HCT116 (cell line): ENCODE measurements around the gene ALDH3B1.
"Not testable (repeated sequence)": the region's sequence is repeated elsewhere in the genome, so short reads cannot be mapped to it uniquely, and the experiment has no call there.

ENCODE experiments used
- EZH2 ChIP-seq: fragments of 200-600 bp; sonication (generic); IDR thresholded peaks from 2 replicates; pipeline ENCODE4 v1.6.1; 2017; ENCODE audit warnings: antibody characterized with exemption, mixed run types
- EZH2phosphoT487 ChIP-seq: fragments of 200-600 bp; IDR thresholded peaks from 2 replicates; pipeline ENCODE4 v1.6.1; 2018; ENCODE audit warnings: antibody characterized with exemption, borderline replicate concordance
- POLR2A ChIP-seq: IDR thresholded peaks from 2 replicates; pipeline ENCODE4 v1.7.0; 2011; ENCODE audit warnings: borderline replicate concordance; ENCODE audit not compliant: insufficient read depth, insufficient read length; ENCODE audit errors: extremely low read depth
- POLR2AphosphoS5 ChIP-seq: IDR thresholded peaks from 2 replicates; pipeline ENCODE4 v1.6.1; 2011; ENCODE audit warnings: mild to moderate bottlenecking, low read depth, low read length, moderate library complexity
- RAD21 ChIP-seq: IDR thresholded peaks from 2 replicates; pipeline ENCODE4 v1.6.1; 2012; ENCODE audit warnings: low read depth, mild to moderate bottlenecking
- SP1 ChIP-seq: IDR thresholded peaks from 2 replicates; pipeline ENCODE4 v1.6.1; 2012; ENCODE audit warnings: low read depth
- TCF7L2 ChIP-seq: IDR thresholded peaks from 2 replicates; pipeline ENCODE4 v1.7.0; 2011; ENCODE audit warnings: borderline replicate concordance, inconsistent platforms; ENCODE audit not compliant: insufficient read depth, insufficient read length; ENCODE audit errors: extremely low read depth
- TF ChIP-seq, protein P1 (sequence below), 3 experiments: fragments of 200-600 bp in 1 of 3; sonication (generic) in 1 of 3; IDR thresholded peaks in 2 of 3; conservative IDR thresholded peaks in 1 of 3; 2 replicates each; pipeline ENCODE4 v1.5.1; 2012 to 2017; ENCODE audit warnings: low read depth in 2 of 3, low read length in 2 of 3, antibody characterized with exemption in 1 of 3, borderline replicate concordance in 1 of 3, control low read depth in 1 of 3, mild to moderate bottlenecking in 1 of 3, mixed read lengths in 1 of 3, mixed run types in 1 of 3, moderate library complexity in 1 of 3; ENCODE audit not compliant: insufficient read depth in 1 of 3
- TF ChIP-seq, protein P2 (sequence below): IDR thresholded peaks from 2 replicates; pipeline ENCODE4 v1.6.1; 2011; ENCODE audit warnings: mild to moderate bottlenecking, low read length, moderate library complexity; ENCODE audit not compliant: insufficient replicate concordance; ENCODE audit errors: extremely low read depth

DNA sequence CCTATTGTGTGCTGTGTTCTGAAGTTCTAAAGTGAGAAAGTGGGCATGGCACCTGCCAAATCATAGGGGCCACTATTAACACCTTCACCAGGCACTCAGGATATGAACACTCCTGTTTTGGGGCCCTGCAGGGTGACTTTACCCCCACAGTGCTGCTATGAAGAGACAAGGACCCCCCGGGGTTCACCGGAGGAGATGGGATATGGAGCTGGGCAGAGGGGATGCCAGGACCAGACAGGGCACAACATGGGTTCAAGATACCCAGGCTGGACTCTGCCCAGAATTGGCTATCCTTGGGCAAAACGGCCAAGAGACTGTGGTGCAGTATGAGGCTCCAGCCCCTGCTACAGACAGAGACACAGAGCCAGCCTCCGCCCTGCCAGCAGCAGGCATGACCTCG, 15.7 kb upstream of the ALDH3B1 start:
- TF ChIP-seq RAD21, EZH2, EZH2phosphoT487, SP1, POLR2A, TCF7L2, POLR2AphosphoS5: not testable (repeated sequence)
- TF ChIP-seq, protein P1, sequence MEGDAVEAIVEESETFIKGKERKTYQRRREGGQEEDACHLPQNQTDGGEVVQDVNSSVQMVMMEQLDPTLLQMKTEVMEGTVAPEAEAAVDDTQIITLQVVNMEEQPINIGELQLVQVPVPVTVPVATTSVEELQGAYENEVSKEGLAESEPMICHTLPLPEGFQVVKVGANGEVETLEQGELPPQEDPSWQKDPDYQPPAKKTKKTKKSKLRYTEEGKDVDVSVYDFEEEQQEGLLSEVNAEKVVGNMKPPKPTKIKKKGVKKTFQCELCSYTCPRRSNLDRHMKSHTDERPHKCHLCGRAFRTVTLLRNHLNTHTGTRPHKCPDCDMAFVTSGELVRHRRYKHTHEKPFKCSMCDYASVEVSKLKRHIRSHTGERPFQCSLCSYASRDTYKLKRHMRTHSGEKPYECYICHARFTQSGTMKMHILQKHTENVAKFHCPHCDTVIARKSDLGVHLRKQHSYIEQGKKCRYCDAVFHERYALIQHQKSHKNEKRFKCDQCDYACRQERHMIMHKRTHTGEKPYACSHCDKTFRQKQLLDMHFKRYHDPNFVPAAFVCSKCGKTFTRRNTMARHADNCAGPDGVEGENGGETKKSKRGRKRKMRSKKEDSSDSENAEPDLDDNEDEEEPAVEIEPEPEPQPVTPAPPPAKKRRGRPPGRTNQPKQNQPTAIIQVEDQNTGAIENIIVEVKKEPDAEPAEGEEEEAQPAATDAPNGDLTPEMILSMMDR (IDR thresholded peaks at IDR 0.05 in 2 of 3, conservative IDR thresholded peaks at IDR 0.05 in 1 of 3; ENCODE audit: borderline replicate concordance in 1 of 3, insufficient read depth in 1 of 3, low read depth in 2 of 3, low read length in 2 of 3), result not testable (repeated sequence)
- TF ChIP-seq, protein P2, sequence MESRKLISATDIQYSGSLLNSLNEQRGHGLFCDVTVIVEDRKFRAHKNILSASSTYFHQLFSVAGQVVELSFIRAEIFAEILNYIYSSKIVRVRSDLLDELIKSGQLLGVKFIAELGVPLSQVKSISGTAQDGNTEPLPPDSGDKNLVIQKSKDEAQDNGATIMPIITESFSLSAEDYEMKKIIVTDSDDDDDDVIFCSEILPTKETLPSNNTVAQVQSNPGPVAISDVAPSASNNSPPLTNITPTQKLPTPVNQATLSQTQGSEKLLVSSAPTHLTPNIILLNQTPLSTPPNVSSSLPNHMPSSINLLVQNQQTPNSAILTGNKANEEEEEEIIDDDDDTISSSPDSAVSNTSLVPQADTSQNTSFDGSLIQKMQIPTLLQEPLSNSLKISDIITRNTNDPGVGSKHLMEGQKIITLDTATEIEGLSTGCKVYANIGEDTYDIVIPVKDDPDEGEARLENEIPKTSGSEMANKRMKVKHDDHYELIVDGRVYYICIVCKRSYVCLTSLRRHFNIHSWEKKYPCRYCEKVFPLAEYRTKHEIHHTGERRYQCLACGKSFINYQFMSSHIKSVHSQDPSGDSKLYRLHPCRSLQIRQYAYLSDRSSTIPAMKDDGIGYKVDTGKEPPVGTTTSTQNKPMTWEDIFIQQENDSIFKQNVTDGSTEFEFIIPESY, result not testable (repeated sequence)
